GM06990 (cell line): ENCODE data around the gene RANBP17.
"Not testable (repeated sequence)": the region's sequence is repeated elsewhere in the genome, so short reads cannot be mapped to it uniquely, and the experiment has no call there.

Source experiments
- DNase-seq: peaks from one replicate; pipeline ENCODE4 v3.0.0-alpha.2; 2011; ENCODE audit not compliant: insufficient read length; ENCODE audit errors: extremely low read depth
- H3K27me3 ChIP-seq: replicated peaks from 2 replicates; pipeline ENCODE4 v1.6.0; 2011; ENCODE audit warnings: low read length; ENCODE audit not compliant: control insufficient read depth, insufficient read depth
- H3K36me3 ChIP-seq: 2 replicates; pipeline ENCODE4 v1.5.1; 2011; ENCODE audit warnings: low read length; ENCODE audit not compliant: control insufficient read depth, insufficient read depth
- H3K4me3 ChIP-seq: replicated peaks from 2 replicates; pipeline ENCODE4 v1.5.1; 2011; ENCODE audit warnings: low read depth, mild to moderate bottlenecking, control low read depth, low read length
- TF ChIP-seq, protein P1 (sequence below): IDR thresholded peaks from 2 replicates; pipeline ENCODE4 v1.5.1; 2011; ENCODE audit warnings: low read length, control low read depth, mild to moderate bottlenecking, inconsistent platforms; ENCODE audit not compliant: insufficient read depth, poor library complexity, severe bottlenecking

RANBP17 gene

DNA sequence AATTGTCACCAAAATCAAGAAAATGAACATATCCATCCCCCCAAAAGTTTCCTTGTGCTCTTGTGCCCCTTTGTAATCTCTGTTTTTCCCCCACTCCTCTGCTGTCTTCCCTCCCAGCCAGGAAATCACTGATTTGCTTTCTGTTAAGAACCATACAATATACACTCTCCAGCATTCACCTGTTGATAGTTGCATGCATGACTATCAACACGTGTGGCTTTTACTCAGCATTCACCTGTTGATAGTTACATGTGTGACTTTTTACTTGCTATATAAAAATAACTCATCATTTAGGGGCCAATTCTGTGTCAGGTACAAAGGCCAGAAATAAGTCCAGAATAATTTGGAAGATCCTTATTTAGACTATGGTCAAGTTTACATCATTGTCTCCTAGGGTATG lies 6.0 kb downstream of the RANBP17 start:
- H3K36me3 ChIP-seq: no peaks in the 10 kb centered on the region
- H3K4me3 ChIP-seq: no peak overlapping the region
- TF ChIP-seq, protein P1, sequence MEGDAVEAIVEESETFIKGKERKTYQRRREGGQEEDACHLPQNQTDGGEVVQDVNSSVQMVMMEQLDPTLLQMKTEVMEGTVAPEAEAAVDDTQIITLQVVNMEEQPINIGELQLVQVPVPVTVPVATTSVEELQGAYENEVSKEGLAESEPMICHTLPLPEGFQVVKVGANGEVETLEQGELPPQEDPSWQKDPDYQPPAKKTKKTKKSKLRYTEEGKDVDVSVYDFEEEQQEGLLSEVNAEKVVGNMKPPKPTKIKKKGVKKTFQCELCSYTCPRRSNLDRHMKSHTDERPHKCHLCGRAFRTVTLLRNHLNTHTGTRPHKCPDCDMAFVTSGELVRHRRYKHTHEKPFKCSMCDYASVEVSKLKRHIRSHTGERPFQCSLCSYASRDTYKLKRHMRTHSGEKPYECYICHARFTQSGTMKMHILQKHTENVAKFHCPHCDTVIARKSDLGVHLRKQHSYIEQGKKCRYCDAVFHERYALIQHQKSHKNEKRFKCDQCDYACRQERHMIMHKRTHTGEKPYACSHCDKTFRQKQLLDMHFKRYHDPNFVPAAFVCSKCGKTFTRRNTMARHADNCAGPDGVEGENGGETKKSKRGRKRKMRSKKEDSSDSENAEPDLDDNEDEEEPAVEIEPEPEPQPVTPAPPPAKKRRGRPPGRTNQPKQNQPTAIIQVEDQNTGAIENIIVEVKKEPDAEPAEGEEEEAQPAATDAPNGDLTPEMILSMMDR: no peak
- no peak for DNase-seq
- no peaks in the 10 kb centered on the region for H3K27me3 ChIP-seq

DNA sequence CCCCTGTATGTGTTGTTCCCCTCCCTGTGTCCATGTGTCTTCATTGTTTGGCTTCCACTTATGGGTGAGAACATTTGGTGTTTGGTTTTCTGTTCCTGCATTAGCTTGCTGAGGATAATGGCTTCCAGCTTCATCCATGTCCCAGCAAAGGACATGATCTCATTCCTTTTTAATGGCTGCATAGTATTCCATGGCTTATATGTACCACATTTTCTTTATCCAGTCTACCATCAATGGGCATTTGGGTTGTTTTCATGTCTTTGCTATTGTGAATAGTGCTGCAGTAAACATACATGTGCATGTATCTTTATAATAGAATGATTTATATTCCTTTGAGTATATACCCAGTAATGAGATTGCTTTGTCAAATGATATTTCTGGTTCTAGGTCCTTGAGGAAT lies 8.6 kb downstream of the RANBP17 start:
- H3K4me3 ChIP-seq, H3K27me3 ChIP-seq, DNase-seq, H3K36me3 ChIP-seq: not testable (repeated sequence)

DNA sequence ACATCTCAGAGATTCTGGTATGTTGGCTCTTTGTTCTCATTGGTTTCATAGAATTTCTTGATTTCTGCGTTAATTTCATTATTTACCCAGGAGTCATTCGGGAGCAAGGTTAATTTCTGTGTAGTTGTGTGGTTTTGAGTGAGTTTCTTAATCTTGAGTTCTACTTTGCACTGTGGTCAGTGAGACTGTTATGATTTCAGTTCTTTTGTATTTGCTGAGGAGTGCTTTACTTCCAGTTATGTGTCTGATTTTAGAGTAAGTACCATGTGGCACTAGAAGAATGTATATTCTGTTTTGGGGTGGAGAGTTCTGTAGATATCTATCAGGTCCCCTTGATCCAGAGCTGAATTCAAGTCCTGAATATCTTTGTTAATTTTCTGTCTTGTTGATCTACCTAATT lies 12.2 kb downstream of the RANBP17 start:
- Histone ChIP-seq H3K36me3 (no peaks in the 10 kb centered on the region), H3K4me3 (no peak overlapping the region), H3K27me3 (no peaks in the 10 kb centered on the region)
- TF ChIP-seq, protein P1: no peak
- DNase-seq: no peak

DNA sequence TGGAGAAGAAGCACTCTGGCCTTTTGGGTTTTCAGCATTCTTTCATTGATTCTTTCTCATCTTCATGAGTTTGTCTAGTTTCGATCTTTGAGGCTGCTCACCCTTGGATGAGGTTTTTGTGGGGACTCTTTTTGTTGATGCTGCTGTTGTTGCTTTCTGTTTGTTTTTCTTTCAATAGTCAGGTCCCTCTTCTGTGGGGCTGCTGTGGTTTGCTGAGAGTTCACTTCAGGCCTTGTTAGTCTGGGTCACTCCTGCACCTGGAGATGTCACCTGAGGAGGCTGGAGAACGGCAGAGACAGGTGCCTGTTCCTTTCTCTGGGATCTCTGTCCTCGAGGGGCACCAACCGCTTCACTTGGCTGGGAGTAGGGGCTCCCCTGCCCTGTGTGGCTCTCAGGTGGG lies 14.0 kb downstream of the RANBP17 start:
- H3K36me3 ChIP-seq: no peaks in the 10 kb centered on the region
- no peaks in the 10 kb centered on the region for H3K27me3 ChIP-seq
- TF ChIP-seq, protein P1: no peak
- no peak for DNase-seq
- H3K4me3 ChIP-seq: no peak overlapping the region

DNA sequence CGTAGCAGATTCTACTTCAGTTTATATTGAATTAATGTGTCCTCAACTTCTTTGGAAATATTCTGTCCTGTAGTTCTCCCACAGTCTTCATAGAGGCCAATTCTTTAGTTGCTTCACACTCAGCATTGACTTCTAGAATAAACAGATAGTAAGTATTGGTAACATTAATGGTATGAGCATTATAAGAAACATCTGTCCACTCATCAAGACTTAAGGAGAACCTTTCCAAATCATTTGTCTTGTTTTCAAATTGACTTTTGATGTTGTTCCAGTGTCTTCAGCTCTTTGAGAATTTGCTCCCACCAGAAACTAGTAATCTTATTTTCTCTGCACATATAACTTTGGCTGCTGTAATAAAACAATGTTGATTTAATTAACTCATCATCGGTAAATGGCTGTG lies 18.3 kb downstream of the RANBP17 start:
- no peaks in the 10 kb centered on the region for H3K27me3 ChIP-seq
- no peak overlapping the region for H3K4me3 ChIP-seq
- H3K36me3 ChIP-seq: no peaks in the 10 kb centered on the region
- DNase-seq: no peak
- TF ChIP-seq, protein P1: no peak

DNA sequence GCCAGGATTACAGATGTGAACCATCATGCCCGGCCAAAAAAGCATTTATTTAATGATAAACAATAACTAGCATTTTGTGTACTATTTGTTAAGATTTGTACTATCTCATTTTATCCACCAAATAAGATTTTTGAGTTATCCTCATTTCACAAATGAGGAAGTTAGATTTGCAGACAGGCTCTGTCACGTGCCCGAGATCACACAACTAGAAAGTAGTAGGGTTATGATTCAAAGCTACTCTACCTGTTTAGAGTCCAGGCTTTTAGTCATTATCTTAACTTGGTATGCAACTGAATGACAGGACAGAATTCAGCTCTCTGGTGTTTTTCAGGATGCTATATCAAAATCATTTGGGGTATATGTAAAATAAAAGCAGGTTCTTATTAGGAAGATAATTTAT lies 20.5 kb downstream of the RANBP17 start:
- Histone ChIP-seq H3K4me3 (no peak overlapping the region), H3K36me3 (no peaks in the 10 kb centered on the region), H3K27me3 (no peaks in the 10 kb centered on the region)
- DNase-seq: no peak
- TF ChIP-seq, protein P1: no peak
